ENCODE data around the gene CDC42BPB.

DNA sequence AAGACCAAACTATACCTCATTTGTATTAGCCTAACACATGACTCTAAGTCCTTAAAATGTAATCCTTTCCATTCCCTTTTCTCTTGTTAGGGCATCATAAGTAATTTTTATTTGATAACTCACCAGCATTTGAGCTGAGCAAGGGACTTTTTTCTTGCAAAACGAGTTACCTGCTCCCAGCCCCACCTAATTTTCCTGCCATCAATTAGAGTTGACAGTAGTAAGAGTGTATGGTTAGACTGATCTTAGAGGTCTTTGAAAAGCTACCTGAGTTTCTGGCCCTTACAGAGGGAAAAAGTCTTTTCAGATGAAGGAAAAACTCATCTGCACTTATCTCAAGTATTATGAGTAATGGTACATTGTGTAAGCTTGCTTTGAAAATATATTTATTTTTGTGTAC, 168.6 kb downstream of the CDC42BPB start:
- TF ChIP-seq, protein P1, sequence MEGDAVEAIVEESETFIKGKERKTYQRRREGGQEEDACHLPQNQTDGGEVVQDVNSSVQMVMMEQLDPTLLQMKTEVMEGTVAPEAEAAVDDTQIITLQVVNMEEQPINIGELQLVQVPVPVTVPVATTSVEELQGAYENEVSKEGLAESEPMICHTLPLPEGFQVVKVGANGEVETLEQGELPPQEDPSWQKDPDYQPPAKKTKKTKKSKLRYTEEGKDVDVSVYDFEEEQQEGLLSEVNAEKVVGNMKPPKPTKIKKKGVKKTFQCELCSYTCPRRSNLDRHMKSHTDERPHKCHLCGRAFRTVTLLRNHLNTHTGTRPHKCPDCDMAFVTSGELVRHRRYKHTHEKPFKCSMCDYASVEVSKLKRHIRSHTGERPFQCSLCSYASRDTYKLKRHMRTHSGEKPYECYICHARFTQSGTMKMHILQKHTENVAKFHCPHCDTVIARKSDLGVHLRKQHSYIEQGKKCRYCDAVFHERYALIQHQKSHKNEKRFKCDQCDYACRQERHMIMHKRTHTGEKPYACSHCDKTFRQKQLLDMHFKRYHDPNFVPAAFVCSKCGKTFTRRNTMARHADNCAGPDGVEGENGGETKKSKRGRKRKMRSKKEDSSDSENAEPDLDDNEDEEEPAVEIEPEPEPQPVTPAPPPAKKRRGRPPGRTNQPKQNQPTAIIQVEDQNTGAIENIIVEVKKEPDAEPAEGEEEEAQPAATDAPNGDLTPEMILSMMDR (IDR thresholded peaks at IDR 0.05): no peak
- no peak for TF ChIP-seq EP300 (IDR thresholded peaks at IDR 0.05)
- TF ChIP-seq POLR2A (IDR thresholded peaks at IDR 0.05): no peak

All from suprapubic skin (tissue), 3 donors.